Spleen (tissue), 11 donors: ENCODE measurements around the gene RAP1GAP. TPM values are rescaled to one million over a fixed set of nuclear protein-coding genes. Genes with fewer than 3 reads are reported as not detected.

Experiments
- DNase-seq: peaks from one replicate; pipeline ENCODE4 v3.0.0-alpha.2; 2020
- H3K27ac ChIP-seq, 8 donors: fragments of 200-600 bp; sonication (generic) in 7 of 8; 1 replicate in 4 of 8; 2 replicates in 4 of 8; pipeline versions ENCODE4 v1.5.0 to v1.8.0; 2016 to 2021; ENCODE audit warnings: inconsistent platforms in 4 of 8, mild to moderate bottlenecking in 4 of 8, moderate library complexity in 1 of 8
- H3K27me3 ChIP-seq, 7 donors: fragments of 200-600 bp; sonication (generic) in 6 of 7; replicated peaks in 1 of 7; 1 replicate in 4 of 7; 2 replicates in 3 of 7; pipeline versions ENCODE4 v1.5.0 to v1.8.0; 2016 to 2021; ENCODE audit warnings: inconsistent platforms in 3 of 7, mild to moderate bottlenecking in 1 of 7
- H3K36me3 ChIP-seq, 6 donors: fragments of 200-600 bp; sonication (generic) in 5 of 6; 1 replicate in 4 of 6; 2 replicates in 2 of 6; pipeline versions ENCODE4 v1.5.0 to v1.8.0; 2016 to 2021; ENCODE audit warnings: inconsistent platforms in 2 of 6
- H3K4me1 ChIP-seq, 6 donors: fragments of 200-600 bp; sonication (generic) in 5 of 6; 1 replicate in 3 of 6; 2 replicates in 3 of 6; pipeline versions ENCODE4 v1.5.0 to v1.8.0; 2016 to 2021; ENCODE audit warnings: inconsistent platforms in 3 of 6
- H3K4me3 ChIP-seq, 8 donors: fragments of 200-600 bp; sonication (generic) in 7 of 8; 1 replicate in 4 of 8; 2 replicates in 4 of 8; pipeline versions ENCODE4 v1.5.0 to v1.8.0; 2016 to 2021; ENCODE audit warnings: inconsistent platforms in 4 of 8, mild to moderate bottlenecking in 4 of 8, moderate library complexity in 2 of 8
- H3K9me3 ChIP-seq, 8 donors: fragments of 200-600 bp; sonication (generic) in 7 of 8; 1 replicate in 4 of 8; 2 replicates in 4 of 8; pipeline versions ENCODE4 v1.5.0 to v1.8.0; 2016 to 2021; ENCODE audit warnings: inconsistent platforms in 4 of 8
- POLR2A ChIP-seq, 3 donors: fragments of 450-650 bp; IDR thresholded peaks; one replicate each; pipeline ENCODE4 v1.5.1; 2017; ENCODE audit warnings: antibody characterized with exemption in 3 of 3, mild to moderate bottlenecking in 1 of 3
- POLR2AphosphoS5 ChIP-seq, 3 donors: sonication (generic); formaldehyde crosslinking; IDR thresholded peaks; one replicate each; pipeline ENCODE4 v1.5.1; 2017; ENCODE audit warnings: antibody characterized with exemption in 3 of 3
- WGBS, 5 donors: extraction: QIAGEN DNeasy Blood & Tissue Kit in 3 of 5; methylation state at CpG; one replicate each; pipeline versions ENCODE4 v1.1.5 to v1.1.7; 2013 to 2018; 5-methylcytosine and 5-hydroxymethylcytosine counted together
- intact Hi-C: fragments of 100-400 bp; cut with DNase I; formaldehyde crosslinking; loops from one replicate; pipeline ENCODE4 v1.15.0; 2023; ENCODE audit warnings: low total_unique reads
- polyA plus RNA-seq, 3 donors: library from polyadenylated mRNA; stranded (reverse); fragments of 200-250 nt; gene quantifications; one replicate each; pipeline ENCODE4 v1.2.1, GENCODE V29; 2013
- total RNA-seq, 7 donors: library from RNA; depleted of rRNA in 3 of 7; stranded (reverse); fragments of >200 nt in 3 of 7; fragmentation: NEBNext Ultra II Directional in 4 of 7; extraction: Animal tissue kit (Norgen Biotek cat#: 25700) in 4 of 7; gene quantifications; one replicate each; pipeline versions ENCODE4 v1.1.0 to v1.2.1, GENCODE V29; 2016 to 2021
- TF ChIP-seq, protein P1 (sequence below), 11 experiments: fragments of 200-600 bp in 7 of 11; fragments of 450-650 bp in 4 of 11; sonication (generic) in 4 of 11; IDR thresholded peaks in 8 of 11; conservative IDR thresholded peaks in 3 of 11; 1 replicate in 7 of 11; 2 replicates in 4 of 11; pipeline versions ENCODE4 v1.4.0 to v1.8.0; 2016 to 2021; ENCODE audit warnings: antibody characterized with exemption in 11 of 11, inconsistent platforms in 4 of 11, mild to moderate bottlenecking in 1 of 11
- donor health status: healthy with polysubstance abuse.
- donor health status: DM: no; HTN: no; CAD: no; lungs with moderate emphysema.
- donor health status: DM: no; HTN: no; CAD: no.
- donor health status: Bipolar disorder and iron deficiency.
- donor health status: healthy.
- donor health status: DM: no; HTN: no; CAD: no.
- donor health status: DM: yes; HTN: yes; CAD: no.

The RAP1GAP gene
- total and polyA plus RNA-seq, 10 donors = 0.30 to 12.1 (median 0.86) TPM

- intact Hi-C loops = no loop called here
- DNase-seq = no peak
- H3K36me3 ChIP-seq = no peaks in the 10 kb centered on the region
- 24 to 45% (median 27%) methylated on average over 11 to 23 of the region's 23 CpGs for WGBS, 5 donors
- H3K27me3 ChIP-seq = peaks cover 0 to 91% (median 0%) of the 10 kb centered on the region in 7 donors
- H3K27ac ChIP-seq = peak overlapping the region in 5 of 8 donors; percentile 28 to 84 (median 70)
- H3K4me1 ChIP-seq = peaks cover 0 to 47% (median 13%) of the 10 kb centered on the region in 6 donors
- peak overlapping the region in 1 of 8 donors; percentile 15 for H3K4me3 ChIP-seq
- TF ChIP-seq POLR2A (IDR thresholded peaks at IDR 0.05) = no peak
- TF ChIP-seq, protein P1, sequence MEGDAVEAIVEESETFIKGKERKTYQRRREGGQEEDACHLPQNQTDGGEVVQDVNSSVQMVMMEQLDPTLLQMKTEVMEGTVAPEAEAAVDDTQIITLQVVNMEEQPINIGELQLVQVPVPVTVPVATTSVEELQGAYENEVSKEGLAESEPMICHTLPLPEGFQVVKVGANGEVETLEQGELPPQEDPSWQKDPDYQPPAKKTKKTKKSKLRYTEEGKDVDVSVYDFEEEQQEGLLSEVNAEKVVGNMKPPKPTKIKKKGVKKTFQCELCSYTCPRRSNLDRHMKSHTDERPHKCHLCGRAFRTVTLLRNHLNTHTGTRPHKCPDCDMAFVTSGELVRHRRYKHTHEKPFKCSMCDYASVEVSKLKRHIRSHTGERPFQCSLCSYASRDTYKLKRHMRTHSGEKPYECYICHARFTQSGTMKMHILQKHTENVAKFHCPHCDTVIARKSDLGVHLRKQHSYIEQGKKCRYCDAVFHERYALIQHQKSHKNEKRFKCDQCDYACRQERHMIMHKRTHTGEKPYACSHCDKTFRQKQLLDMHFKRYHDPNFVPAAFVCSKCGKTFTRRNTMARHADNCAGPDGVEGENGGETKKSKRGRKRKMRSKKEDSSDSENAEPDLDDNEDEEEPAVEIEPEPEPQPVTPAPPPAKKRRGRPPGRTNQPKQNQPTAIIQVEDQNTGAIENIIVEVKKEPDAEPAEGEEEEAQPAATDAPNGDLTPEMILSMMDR (IDR thresholded peaks at IDR 0.05 in 8 of 11, conservative IDR thresholded peaks at IDR 0.05 in 3 of 11) = no peak
- TF ChIP-seq POLR2AphosphoS5 (IDR thresholded peaks at IDR 0.05) = peak in 1 of 3 donors; percentile 9
- no peaks in the 10 kb centered on the region for H3K9me3 ChIP-seq
Measured at GRCh38 chr1:21590126-21590880, 78.9 kb downstream of the RAP1GAP start.

DNA sequence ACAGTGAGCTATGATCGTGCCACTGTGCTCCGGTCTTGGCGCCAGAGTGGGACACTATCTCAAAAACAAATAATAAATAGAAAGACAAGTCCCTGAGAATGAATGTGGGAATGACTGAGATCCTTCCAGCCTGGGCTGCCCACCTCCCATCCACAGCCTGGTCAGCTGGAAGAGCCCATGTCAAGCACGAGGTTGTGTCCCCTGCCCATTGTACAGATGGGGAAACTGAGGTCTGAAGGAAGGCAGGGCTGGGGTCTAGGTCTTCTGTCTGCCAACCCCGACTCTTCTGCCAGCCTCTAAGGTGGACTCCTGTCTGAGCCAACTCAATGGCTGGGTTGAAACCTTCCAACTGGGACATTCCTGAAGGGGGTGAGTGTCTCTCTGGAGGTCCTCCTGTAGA lies 79.5 kb downstream of the RAP1GAP start:
- Histone ChIP-seq H3K36me3 (no peaks in the 10 kb centered on the region), H3K4me1 (peaks cover 0 to 45% (median 13%) of the 10 kb centered on the region in 6 donors), H3K9me3 (no peaks in the 10 kb centered on the region), H3K4me3 (no peak overlapping the region), H3K27me3 (peaks cover 0 to 90% (median 0%) of the 10 kb centered on the region in 7 donors), H3K27ac (peak overlapping the region in 2 of 8 donors; percentile 70 to 84)
- intact Hi-C loops = no loop called here
- 65 to 95% (median 87%) methylated on average over 5 of the region's 5 CpGs for WGBS, 5 donors
- TF ChIP-seq POLR2A (IDR thresholded peaks at IDR 0.05) = no peak
- TF ChIP-seq, protein P1 (IDR thresholded peaks at IDR 0.05 in 8 of 11, conservative IDR thresholded peaks at IDR 0.05 in 3 of 11) = no peak
- TF ChIP-seq POLR2AphosphoS5 (IDR thresholded peaks at IDR 0.05) = no peak
- no peak for DNase-seq

GRCh38 chr1:21587602-21587953 lies 81.6 kb downstream of the RAP1GAP start:
- intact Hi-C loops = no loop called here
- TF ChIP-seq POLR2AphosphoS5 (IDR thresholded peaks at IDR 0.05) = no peak
- TF ChIP-seq, protein P1 (IDR thresholded peaks at IDR 0.05 in 8 of 11, conservative IDR thresholded peaks at IDR 0.05 in 3 of 11) = no peak
- TF ChIP-seq POLR2A (IDR thresholded peaks at IDR 0.05) = no peak
- Histone ChIP-seq H3K4me3 (no peak overlapping the region), H3K36me3 (no peaks in the 10 kb centered on the region), H3K27ac (no peak overlapping the region), H3K27me3 (peaks cover 0 to 85% (median 0%) of the 10 kb centered on the region in 7 donors), H3K9me3 (no peaks in the 10 kb centered on the region), H3K4me1 (peaks cover 0 to 52% (median 15%) of the 10 kb centered on the region in 6 donors)
- 70 to 91% (median 87%) methylated on average over 4 to 5 of the region's 5 CpGs for WGBS, 5 donors
- no peak for DNase-seq

DNA sequence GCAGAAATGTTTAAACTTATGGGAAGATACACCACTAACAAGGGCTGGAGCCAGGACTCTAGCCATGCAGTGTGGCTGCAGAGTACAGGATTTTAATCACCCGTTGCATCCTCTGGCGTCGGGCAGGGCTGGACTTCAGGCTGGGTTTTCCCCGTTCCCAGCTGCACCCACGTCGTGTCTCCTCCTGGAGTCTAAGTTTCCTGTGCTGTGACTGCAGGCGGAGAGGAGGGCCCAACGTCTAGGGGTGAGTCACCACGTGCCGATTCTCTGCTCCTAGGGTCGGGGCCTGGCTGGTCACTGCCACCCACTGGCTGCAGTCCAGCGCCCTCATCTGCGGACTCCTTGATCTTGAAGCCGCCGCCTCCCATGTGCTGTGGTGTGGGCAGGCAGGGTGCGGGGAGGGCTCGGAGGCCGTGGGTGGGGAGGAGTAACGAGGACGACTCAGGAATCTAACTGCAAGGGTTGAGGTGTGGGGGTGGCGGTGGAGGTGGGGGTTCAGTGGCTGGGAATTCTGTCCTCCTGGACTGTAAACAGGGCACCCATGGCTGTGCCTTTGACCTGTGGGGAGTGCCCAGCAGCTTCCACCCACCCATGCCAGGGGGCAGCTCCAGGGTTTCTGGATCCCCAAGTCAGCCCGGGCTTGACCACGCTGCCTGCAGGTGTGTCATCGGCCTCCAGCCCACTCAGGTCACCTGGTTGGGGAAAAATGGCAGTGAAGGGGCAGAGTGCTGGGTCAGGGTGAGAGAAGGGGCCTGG lies 82.1 kb downstream of the RAP1GAP start:
- Histone ChIP-seq H3K9me3 (no peaks in the 10 kb centered on the region), H3K27me3 (peaks cover 0 to 79% (median 0%) of the 10 kb centered on the region in 7 donors), H3K4me1 (peaks cover 0 to 52% (median 15%) of the 10 kb centered on the region in 6 donors), H3K36me3 (no peaks in the 10 kb centered on the region), H3K4me3 (no peak overlapping the region), H3K27ac (peak overlapping the region in 1 of 8 donors; percentile 91)
- peak in 1 of 3 donors; percentile 42 for TF ChIP-seq POLR2AphosphoS5 (IDR thresholded peaks at IDR 0.05)
- TF ChIP-seq, protein P1 (IDR thresholded peaks at IDR 0.05 in 8 of 11, conservative IDR thresholded peaks at IDR 0.05 in 3 of 11) = no peak
- no peak for DNase-seq
- intact Hi-C loops = no loop called here
- WGBS, 5 donors = 41 to 60% (median 50%) methylated on average over 14 to 24 of the region's 24 CpGs
